Left lobe of liver (tissue), 2 donors: ENCODE measurements around the gene RNU1-2. TPM values are rescaled to one million over a fixed set of nuclear protein-coding genes. Genes with fewer than 3 reads are reported as not detected.
"Not testable (repeated sequence)": the region's sequence is repeated elsewhere in the genome, so short reads cannot be mapped to it uniquely, and the experiment has no call there.

ENCODE experiments used
- ATAC-seq: fragments of 200-7000 bp; cut with Tn5 transposase; one replicate; pipeline ENCODE4 v1.9.1; 2020; ENCODE audit warnings: mild to moderate bottlenecking, moderate library complexity
- DNase-seq: peaks from one replicate; pipeline ENCODE4 v3.0.0-alpha.2; 2020; ENCODE audit warnings: low spot score
- total RNA-seq: library from RNA; stranded (reverse); gene quantifications from one replicate; pipeline ENCODE4 v1.2.1, GENCODE V29; 2021
- donor health status: DM: no; HTN: no; CAD: no; lungs with moderate emphysema.
- donor health status: DM: no; HTN: yes; CAD: no.

RNU1-2 gene
- total RNA-seq, 1 donor from 2014 or later: 1,159 TPM

GRCh38 chr1:16905868-16906702 lies 10.3 kb downstream of the RNU1-2 start:
- no peak for DNase-seq
- ATAC-seq: no peak

- DNase-seq: no peak
- no peak for ATAC-seq
Measured at GRCh38 chr1:16906873-16907272, 11.1 kb downstream of the RNU1-2 start.

- ATAC-seq: no peak
- DNase-seq: no peak
Measured at GRCh38 chr1:16907870-16908758, 12.3 kb downstream of the RNU1-2 start.

GRCh38 chr1:16911851-16912721 lies 16.3 kb downstream of the RNU1-2 start:
- not testable (repeated sequence) for DNase-seq

DNA sequence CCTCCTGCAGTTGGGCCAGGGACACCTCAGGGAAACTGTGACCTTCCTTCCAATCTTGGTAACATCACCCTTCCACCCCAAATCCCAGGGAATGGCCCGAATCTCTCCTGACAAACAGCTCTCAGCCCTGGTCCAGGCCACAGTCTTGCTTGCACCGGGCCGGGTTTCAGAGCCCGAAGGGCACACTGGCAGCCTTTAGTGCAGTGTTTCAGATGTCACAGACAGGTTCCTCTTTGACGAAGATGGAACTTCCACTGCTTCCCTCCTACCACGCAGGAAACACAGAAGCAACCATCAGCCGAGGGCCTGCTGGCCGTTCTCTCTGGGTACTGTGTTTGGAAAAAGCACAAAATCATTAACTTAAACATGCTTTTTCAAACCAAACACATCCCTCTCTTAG lies 17.0 kb downstream of the RNU1-2 start:
- not testable (repeated sequence) for DNase-seq, ATAC-seq

More at GRCh38 chr1:16911851-16912721, 16.3 kb downstream of the RNU1-2 start:
- peak; percentile 4 for ATAC-seq

GRCh38 chr1:16913181-16913832 lies 17.5 kb downstream of the RNU1-2 start:
- ATAC-seq (no peak), DNase-seq (no peak)

DNA sequence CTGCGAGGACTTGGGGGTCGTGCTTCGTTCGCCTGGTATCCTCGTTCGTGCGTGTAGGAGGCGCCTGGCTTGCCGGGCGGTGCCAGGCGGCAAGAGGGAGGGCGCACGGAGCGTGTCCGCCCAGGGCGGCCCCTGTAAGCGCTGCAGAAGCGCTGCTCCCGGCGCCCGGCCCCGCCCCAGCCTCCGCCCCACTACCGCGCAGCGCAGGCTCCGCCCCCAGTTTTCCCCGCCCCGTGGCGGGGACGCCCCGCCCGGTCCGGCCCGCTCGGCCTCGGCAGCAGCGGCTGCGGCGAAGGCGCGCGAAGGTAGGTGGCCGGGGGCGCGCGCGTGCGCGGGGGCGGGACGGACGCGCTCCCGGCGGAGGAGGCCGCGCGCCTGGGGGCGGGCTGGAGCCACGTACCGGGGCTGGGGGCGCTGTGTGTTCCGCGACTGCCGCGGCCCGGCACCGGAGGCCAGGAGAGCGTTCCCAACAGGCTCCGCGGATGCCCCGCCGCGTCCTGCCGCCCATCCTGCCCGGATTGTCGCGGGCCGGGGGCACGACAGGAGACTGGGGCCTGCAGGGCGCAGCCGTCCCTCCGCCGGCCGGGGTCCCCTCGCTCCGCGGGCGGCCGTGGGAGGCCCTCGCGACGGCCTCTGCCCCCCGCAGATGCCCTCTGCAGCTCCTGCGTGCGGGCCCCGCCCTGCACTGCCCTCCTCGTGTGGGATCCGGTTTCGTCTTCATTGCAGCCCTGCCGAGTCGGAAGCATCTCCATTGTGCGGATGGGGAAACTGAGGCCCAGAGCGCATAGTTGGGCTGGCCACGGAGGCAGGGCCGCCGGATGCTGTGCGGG lies 18.3 kb downstream of the RNU1-2 start:
- DNase-seq: peak; percentile 99
- peak; percentile 92 for ATAC-seq

DNA sequence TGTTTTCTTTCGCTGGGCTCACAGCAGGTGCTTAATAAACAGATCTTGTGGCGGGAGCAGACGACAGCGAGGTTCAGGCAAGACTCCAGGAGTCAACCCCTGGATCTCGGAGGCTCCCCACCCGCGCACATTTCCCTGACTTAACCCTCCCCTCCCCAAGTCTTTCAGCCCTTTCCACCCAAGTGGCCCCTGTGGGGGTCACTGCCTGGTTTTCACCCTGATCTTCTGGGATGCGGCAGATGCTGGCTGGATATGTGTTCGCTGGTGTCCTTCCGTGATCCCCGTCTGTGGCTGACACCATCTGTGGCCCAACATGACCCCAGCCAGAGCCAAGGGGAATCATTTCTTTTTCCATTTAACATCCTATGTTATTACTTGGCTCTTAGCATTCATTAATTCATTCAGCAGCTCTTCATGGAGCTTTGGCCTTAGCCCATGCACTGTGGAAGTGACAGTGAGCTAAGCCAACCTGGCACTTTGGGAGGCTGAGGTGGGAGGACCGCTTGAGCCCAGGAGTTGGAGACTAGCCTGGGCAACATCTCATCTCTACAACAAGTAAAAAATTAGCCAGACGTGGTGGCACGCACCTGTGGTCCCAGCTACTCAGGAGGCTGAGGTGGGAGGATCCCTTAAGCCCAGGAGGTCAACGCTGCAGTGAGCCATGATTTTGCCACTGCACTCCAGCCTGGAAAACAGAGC lies 19.3 kb downstream of the RNU1-2 start:
- not testable (repeated sequence) for ATAC-seq, DNase-seq

DNA sequence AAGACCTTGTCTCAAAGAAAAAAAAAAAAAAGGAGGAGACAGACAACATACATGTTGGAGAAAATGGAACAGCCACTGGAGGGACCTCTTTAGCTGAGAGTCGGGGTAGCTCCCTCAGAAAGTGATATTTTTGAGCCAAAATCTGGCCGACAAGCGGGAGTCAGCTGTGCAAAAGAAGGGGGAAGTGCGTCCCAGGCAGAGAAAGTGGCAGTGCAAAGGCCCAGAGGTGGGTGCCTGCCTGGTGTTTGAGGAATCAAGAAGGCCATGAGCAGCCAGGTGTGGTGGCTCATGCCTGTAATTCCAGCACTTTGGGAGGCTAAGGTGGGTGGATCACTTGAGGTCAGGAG lies 19.8 kb downstream of the RNU1-2 start:
- ATAC-seq: no peak
- DNase-seq: no peak

GRCh38 chr1:16916036-16916880 lies 20.5 kb downstream of the RNU1-2 start:
- not testable (repeated sequence) for DNase-seq, ATAC-seq

GRCh38 chr1:16918371-16918770 lies 22.6 kb downstream of the RNU1-2 start:
- ATAC-seq (no peak), DNase-seq (no peak)

DNA sequence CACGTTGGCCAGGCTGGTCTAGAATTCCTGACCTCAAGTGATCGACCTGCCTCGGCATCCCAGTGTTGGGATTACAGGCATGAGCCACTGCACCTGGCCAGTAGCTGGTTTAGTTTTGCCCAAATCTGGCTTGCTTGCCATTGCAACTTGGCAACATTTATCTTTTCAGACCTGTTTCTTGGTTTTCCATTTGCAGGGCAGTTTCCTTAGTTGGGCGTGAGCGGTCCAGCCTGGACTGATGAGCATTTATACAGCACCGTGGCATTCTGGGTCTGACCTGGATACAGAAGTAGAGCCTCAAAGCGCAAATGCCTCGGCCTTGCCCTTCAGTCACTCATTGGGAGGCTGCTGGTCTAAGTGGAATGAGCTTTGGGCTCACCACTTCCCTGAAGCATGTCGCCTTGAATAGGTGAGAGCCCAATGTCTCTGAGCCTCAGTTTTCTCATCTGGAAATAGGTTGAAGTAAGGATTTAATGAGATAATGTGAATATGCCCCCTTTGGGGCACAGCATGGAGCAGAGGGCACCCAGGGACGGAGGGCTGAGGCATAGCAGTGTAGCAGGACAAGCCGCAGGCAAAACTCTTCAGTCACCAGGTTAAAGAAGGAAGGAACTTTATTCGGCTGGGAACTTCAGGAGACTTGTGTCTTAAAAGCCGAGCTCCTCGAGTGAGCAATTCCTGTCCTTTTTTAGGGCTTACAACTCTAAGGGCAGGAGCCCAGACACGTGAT lies 23.3 kb downstream of the RNU1-2 start:
- not testable (repeated sequence) for DNase-seq, ATAC-seq

- no peak for DNase-seq
- ATAC-seq: no peak
Measured at GRCh38 chr1:16920951-16921350, 25.2 kb downstream of the RNU1-2 start.

GRCh38 chr1:16921391-16922185 lies 25.8 kb downstream of the RNU1-2 start, which contains the start of gene CROCC:
Gene CROCC, plus strand, starts transcription at chr1:16921931. Its CDS starts 88 bp downstream, at chr1:16922019.
- ATAC-seq (peak; percentile 32), DNase-seq (no peak)

DNA sequence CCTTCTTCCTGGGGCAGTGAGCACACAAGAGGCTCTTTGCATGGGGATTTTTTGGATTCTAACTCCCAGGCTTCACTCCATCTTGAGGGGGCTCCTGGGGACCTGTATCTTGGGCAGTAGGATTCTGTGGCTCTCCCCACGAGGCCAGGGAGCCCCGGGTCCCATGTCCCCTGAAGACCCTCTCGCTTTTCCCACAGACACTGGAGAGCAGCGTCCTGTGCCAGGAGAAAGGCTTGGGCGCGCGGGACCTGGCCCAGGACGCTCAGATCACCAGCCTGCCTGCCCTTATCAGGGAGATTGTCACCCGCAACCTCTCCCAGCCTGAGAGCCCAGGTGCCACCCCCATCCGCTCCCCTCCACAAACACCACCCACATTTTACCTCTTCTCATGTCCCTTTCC lies 26.7 kb downstream of the RNU1-2 start:
- ATAC-seq (no peak), DNase-seq (no peak)

- no peak for DNase-seq
- no peak for ATAC-seq
Measured at GRCh38 chr1:16922885-16923431, 27.2 kb downstream of the RNU1-2 start.
